ENCODE results near the gene RPH3AL. TPM values are rescaled to one million over a fixed set of nuclear protein-coding genes. Genes with fewer than 3 reads are reported as not detected.
"Not testable (repeated sequence)": the region's sequence is repeated elsewhere in the genome, so short reads cannot be mapped to it uniquely, and the experiment has no call there.

Gene RPH3AL
- total and polyA plus RNA-seq, 3 donors from 2014 or later = 4.4 to 13.5 (median 6.5) TPM

DNA sequence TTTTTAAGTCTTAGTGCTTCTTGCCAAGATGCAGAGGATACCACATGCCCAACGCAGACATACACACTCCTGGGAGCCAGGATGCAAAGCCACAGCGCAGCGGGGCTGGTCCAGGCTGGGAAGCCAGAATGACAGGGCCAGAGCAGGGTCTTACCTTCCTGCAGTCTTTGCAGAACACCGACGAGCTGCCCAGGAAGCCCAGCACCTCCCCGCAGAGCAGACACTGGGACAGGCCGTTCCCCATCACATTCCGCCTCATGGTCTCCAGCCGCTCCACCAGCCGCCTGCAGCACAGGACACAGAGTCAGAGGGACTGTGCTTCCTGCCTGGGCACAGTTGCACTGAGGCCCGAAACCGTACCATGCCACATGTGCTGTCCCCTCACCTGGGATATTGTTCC, 33.3 kb downstream of the RPH3AL start:
- H3K27ac ChIP-seq = no peak overlapping the region
- intact Hi-C loops (cut with DNase I; ENCODE audit: low total_unique reads) = no loop called here

GRCh38 chr17:317070-317469, 35.5 kb downstream of the RPH3AL start:
- WGBS, 2 donors = 88 to 90% methylated on average over 2 of the region's 2 CpGs
- DNase-seq; H3K27ac ChIP-seq; intact Hi-C loops (cut with DNase I; ENCODE audit: low total_unique reads); H3K9me3 ChIP-seq; H3K4me1 ChIP-seq; H3K36me3 ChIP-seq (ENCODE audit: low read depth, missing control alignments); H3K27me3 ChIP-seq; H3K4me3 ChIP-seq: not testable (repeated sequence)

More for the DNA sequence above, 33.3 kb downstream of the RPH3AL start:
- no peaks in the 10 kb centered on the region for H3K9me3 ChIP-seq
- no peaks in the 10 kb centered on the region for H3K36me3 ChIP-seq (ENCODE audit: low read depth, missing control alignments)
- TF ChIP-seq, protein P1, sequence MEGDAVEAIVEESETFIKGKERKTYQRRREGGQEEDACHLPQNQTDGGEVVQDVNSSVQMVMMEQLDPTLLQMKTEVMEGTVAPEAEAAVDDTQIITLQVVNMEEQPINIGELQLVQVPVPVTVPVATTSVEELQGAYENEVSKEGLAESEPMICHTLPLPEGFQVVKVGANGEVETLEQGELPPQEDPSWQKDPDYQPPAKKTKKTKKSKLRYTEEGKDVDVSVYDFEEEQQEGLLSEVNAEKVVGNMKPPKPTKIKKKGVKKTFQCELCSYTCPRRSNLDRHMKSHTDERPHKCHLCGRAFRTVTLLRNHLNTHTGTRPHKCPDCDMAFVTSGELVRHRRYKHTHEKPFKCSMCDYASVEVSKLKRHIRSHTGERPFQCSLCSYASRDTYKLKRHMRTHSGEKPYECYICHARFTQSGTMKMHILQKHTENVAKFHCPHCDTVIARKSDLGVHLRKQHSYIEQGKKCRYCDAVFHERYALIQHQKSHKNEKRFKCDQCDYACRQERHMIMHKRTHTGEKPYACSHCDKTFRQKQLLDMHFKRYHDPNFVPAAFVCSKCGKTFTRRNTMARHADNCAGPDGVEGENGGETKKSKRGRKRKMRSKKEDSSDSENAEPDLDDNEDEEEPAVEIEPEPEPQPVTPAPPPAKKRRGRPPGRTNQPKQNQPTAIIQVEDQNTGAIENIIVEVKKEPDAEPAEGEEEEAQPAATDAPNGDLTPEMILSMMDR (IDR thresholded peaks at IDR 0.05) = no peak
- TF ChIP-seq POLR2A (IDR thresholded peaks at IDR 0.05) = no peak
- no peaks in the 10 kb centered on the region for H3K4me1 ChIP-seq
- no peak overlapping the region for H3K4me3 ChIP-seq
- DNase-seq = no peak
- no peaks in the 10 kb centered on the region for H3K27me3 ChIP-seq
- WGBS, 2 donors = 95 to 98% methylated on average over 9 to 12 of the region's 12 CpGs

GRCh38 chr17:315399-315798, 37.2 kb downstream of the RPH3AL start:
- H3K9me3 ChIP-seq; DNase-seq; H3K4me1 ChIP-seq; H3K36me3 ChIP-seq (ENCODE audit: low read depth, missing control alignments); H3K4me3 ChIP-seq; H3K27me3 ChIP-seq; intact Hi-C loops (cut with DNase I; ENCODE audit: low total_unique reads); H3K27ac ChIP-seq: not testable (repeated sequence)
- WGBS, 2 donors = 64 to 70% methylated on average over 2 of the region's 2 CpGs

- H3K27ac ChIP-seq; H3K4me3 ChIP-seq; DNase-seq; H3K9me3 ChIP-seq; H3K36me3 ChIP-seq (ENCODE audit: low read depth, missing control alignments); intact Hi-C loops (cut with DNase I; ENCODE audit: low total_unique reads); H3K4me1 ChIP-seq; H3K27me3 ChIP-seq: not testable (repeated sequence)
- 96% methylated on average over 1 of the region's 1 CpG for WGBS, 2 donors
Observed at GRCh38 chr17:314614-314944, 38.0 kb downstream of the RPH3AL start.

- Histone ChIP-seq H3K4me3 (no peak overlapping the region), H3K27ac (no peak overlapping the region), H3K27me3 (no peaks in the 10 kb centered on the region), H3K9me3 (no peaks in the 10 kb centered on the region), H3K4me1 (peaks cover 3% of the 10 kb centered on the region), H3K36me3 (ENCODE audit: low read depth, missing control alignments) (no peaks in the 10 kb centered on the region)
- intact Hi-C loops (cut with DNase I; ENCODE audit: low total_unique reads) = no loop called here
- WGBS, 2 donors = 86 to 93% methylated on average over 8 to 9 of the region's 9 CpGs
- no peak for TF ChIP-seq POLR2A (IDR thresholded peaks at IDR 0.05)
- TF ChIP-seq, protein P1 (IDR thresholded peaks at IDR 0.05) = no peak
- DNase-seq = no peak
Observed at GRCh38 chr17:313911-314613, 38.5 kb downstream of the RPH3AL start.

- intact Hi-C loops (cut with DNase I; ENCODE audit: low total_unique reads) = no loop called here
- H3K4me1 ChIP-seq = peaks cover 3% of the 10 kb centered on the region
- no peaks in the 10 kb centered on the region for H3K36me3 ChIP-seq (ENCODE audit: low read depth, missing control alignments)
- TF ChIP-seq, protein P1 (IDR thresholded peaks at IDR 0.05) = no peak
- TF ChIP-seq POLR2A (IDR thresholded peaks at IDR 0.05) = no peak
- 87 to 91% methylated on average over 7 to 10 of the region's 10 CpGs for WGBS, 2 donors
- no peak overlapping the region for H3K27ac ChIP-seq
- no peak for DNase-seq
- H3K9me3 ChIP-seq = no peaks in the 10 kb centered on the region
- no peaks in the 10 kb centered on the region for H3K27me3 ChIP-seq
- no peak overlapping the region for H3K4me3 ChIP-seq
Observed at GRCh38 chr17:313231-313630, 39.4 kb downstream of the RPH3AL start.

Measured in testis (tissue), 3 donors.